ENCODE measurements around the gene ANKRD11. TPM values are rescaled to one million over a fixed set of nuclear protein-coding genes. Genes with fewer than 3 reads are reported as not detected.

Gene ANKRD11
- total RNA-seq, 2 donors from 2014 or later, result 118 to 159 TPM

DNA sequence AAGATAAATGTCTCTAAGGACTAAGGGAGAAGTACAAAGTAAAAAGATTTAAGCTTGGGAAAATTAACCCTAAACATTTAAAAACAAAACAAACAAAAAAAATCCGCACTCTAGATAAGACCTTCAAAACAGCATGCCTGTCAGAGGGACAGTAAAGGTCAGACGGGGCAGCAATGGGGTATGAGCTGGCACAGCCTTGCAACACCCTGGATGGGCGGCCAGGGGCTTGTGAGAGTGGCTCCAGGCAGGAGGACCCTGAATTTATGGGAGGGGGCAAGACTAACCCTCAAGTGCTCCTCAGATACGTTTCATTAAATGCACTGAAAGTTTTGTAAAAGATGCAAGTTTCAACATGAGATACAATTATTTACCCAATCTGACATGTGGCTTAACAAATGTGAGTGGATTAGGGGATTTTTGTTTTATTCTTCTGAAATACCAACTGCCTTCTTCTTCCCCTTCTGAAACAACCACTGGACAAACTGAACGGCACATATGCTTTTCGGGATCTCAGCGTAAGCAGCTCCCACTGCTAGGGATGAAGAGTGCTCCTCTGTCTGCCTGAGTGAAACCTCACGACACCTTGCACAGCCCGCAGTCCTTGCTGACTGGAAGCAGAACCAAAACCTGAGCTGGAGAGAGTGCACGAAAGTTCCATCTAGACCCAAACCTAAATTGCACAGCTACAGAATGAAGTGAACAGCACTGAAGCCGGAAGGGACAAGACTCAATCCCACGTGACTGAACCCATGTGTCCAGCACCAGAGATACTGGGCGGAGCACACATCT is 128.4 kb downstream of the ANKRD11 start:
- Mint-ChIP-seq H3K27ac (peak overlapping the region; percentile 82), H3K4me3 (peak overlapping the region; percentile 37), H3K27me3 (ENCODE audit: insufficient read depth) (no peaks in the 10 kb centered on the region), H3K4me1 (peaks cover 78% of the 10 kb centered on the region), H3K9me3 (no peaks in the 10 kb centered on the region), H3K36me3 (ENCODE audit: low read depth) (peaks cover 4% of the 10 kb centered on the region)
- WGBS, 2 experiments (ENCODE audit: insufficient coverage in 1 of 2, insufficient read length in 1 of 2), result 90 to 91% methylated on average over 8 to 13 of the region's 13 CpGs
- DNase-seq, result no peak
- Histone ChIP-seq H3K9ac (ENCODE audit: extremely low read depth, low read length, poor library complexity, severe bottlenecking) (peak overlapping the region; percentile 16), H3K27ac (ENCODE audit: low read depth, low read length) (no peak overlapping the region), H3K4me3 (ENCODE audit: low read length) (no peak overlapping the region), H3K4me1 (ENCODE audit: control insufficient read depth, insufficient read depth, low read length) (peaks cover 48% of the 10 kb centered on the region), H3K9me3 (ENCODE audit: control insufficient read depth, low read length) (no peaks in the 10 kb centered on the region), H3K36me3 (ENCODE audit: control insufficient read depth, insufficient read depth, low read length) (peaks cover 12% of the 10 kb centered on the region), H3K27me3 (ENCODE audit: control insufficient read depth, insufficient read depth, low read length, poor library complexity, severe bottlenecking) (no peaks in the 10 kb centered on the region)
- no peak for TF ChIP-seq CTCF (conservative IDR thresholded peaks at IDR 0.05)

DNA sequence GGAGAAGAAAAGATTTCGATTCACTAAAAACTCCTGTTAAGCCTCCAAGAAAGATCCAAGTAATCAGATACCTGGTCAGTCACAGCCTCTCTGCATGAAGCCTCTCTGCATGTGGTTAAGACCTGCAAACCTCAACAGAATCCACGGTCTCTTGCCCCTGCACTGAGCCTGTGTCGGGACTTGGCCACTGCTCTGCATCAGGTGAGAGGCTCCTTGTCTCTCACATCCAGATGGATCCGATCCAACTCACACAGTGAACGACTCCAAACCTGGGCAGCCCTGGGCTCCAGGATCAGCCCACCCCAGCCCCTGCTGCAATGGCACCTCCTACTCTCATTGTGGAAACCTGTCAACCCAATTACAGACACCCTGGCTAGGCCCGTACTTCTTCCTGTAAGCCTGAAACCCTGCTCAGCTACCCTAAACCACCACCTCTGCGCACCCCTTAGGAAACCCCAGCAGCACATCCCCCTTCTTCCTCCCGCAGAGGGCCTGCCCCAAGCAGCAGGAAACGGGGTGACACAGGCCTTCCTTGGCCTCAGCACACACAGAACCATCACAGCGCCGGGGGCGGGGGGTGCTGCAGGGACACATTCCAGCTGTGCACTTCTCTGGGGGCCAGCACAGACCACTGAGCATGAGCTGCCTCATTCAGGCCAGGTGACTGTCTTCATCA is 129.5 kb downstream of the ANKRD11 start:
- Mint-ChIP-seq H3K36me3 (ENCODE audit: low read depth) (peaks cover 2% of the 10 kb centered on the region), H3K4me3 (peak overlapping the region; percentile 37), H3K27me3 (ENCODE audit: insufficient read depth) (no peaks in the 10 kb centered on the region), H3K4me1 (peaks cover 78% of the 10 kb centered on the region), H3K9me3 (no peaks in the 10 kb centered on the region), H3K27ac (peak overlapping the region; percentile 82)
- Histone ChIP-seq H3K4me3 (ENCODE audit: low read length) (peak overlapping the region; percentile 65), H3K36me3 (ENCODE audit: control insufficient read depth, insufficient read depth, low read length) (peaks cover 7% of the 10 kb centered on the region), H3K9me3 (ENCODE audit: control insufficient read depth, low read length) (no peaks in the 10 kb centered on the region), H3K27me3 (ENCODE audit: control insufficient read depth, insufficient read depth, low read length, poor library complexity, severe bottlenecking) (no peaks in the 10 kb centered on the region), H3K4me1 (ENCODE audit: control insufficient read depth, insufficient read depth, low read length) (peaks cover 48% of the 10 kb centered on the region), H3K27ac (ENCODE audit: low read depth, low read length) (no peak overlapping the region), H3K9ac (ENCODE audit: extremely low read depth, low read length, poor library complexity, severe bottlenecking) (peak overlapping the region; percentile 16)
- peak; percentile 90 for DNase-seq
- TF ChIP-seq CTCF (conservative IDR thresholded peaks at IDR 0.05), result no peak
- WGBS, 2 experiments (ENCODE audit: insufficient coverage in 1 of 2, insufficient read length in 1 of 2), result 57 to 73% methylated on average over 8 to 12 of the region's 12 CpGs

DNA sequence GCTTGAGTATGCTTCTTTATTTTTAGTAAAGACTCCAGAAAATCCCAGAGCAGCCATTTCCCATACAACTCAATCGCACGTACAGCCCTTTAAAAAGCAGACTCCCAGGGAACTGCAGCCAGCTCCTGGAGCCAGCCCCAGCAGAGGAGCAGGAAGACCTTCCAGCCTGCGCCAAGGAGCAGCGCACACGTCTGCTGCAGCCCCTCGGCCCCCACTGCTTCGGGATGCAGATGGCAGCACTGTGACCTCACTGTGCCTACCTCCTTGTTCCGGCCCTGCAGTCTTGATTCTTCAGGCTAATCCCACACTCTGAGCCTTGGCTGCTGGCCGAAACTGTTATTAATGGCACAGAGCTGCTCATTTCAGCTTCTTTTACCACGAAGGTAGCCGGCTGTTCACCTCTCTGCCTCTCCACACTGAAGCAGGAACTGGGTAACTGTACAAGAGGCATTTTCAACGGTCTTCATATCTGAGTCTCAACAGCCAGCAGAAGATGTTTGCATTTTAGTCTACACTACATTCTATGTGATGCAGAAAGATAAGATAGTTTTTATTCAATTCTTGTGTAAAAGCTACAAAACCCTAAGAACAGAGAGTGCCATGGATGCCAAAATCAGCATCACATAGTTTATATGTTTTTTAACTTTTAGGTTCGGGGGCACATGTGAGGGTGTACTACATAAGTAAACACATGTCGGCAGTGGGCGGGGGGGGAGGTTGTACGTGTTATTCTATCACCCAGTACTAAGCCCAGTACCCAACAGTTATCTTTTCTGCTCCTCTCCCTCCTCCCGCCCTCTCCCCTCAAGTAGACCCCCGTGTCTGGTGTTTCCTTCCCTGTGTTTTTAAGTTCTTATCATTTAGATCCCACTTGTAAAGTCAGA is 130.9 kb downstream of the ANKRD11 start:
- H3K9me3 ChIP-seq (ENCODE audit: control insufficient read depth, low read length), result no peaks in the 10 kb centered on the region

More for the DNA sequence above, 130.9 kb downstream of the ANKRD11 start:
- Histone ChIP-seq H3K9ac (ENCODE audit: extremely low read depth, low read length, poor library complexity, severe bottlenecking) (no peak overlapping the region), H3K4me1 (ENCODE audit: control insufficient read depth, insufficient read depth, low read length) (peaks cover 41% of the 10 kb centered on the region), H3K4me3 (ENCODE audit: low read length) (no peak overlapping the region), H3K27me3 (ENCODE audit: control insufficient read depth, insufficient read depth, low read length, poor library complexity, severe bottlenecking) (no peaks in the 10 kb centered on the region), H3K27ac (ENCODE audit: low read depth, low read length) (peak overlapping the region; percentile 4), H3K36me3 (ENCODE audit: control insufficient read depth, insufficient read depth, low read length) (peaks cover 5% of the 10 kb centered on the region)
- no peaks in the 10 kb centered on the region for H3K9me3 Mint-ChIP-seq
- H3K4me3 Mint-ChIP-seq, result no peak overlapping the region
- TF ChIP-seq CTCF (conservative IDR thresholded peaks at IDR 0.05), result no peak
- no peaks in the 10 kb centered on the region for H3K27me3 Mint-ChIP-seq (ENCODE audit: insufficient read depth)
- H3K36me3 Mint-ChIP-seq (ENCODE audit: low read depth), result peaks cover 6% of the 10 kb centered on the region
- peaks cover 69% of the 10 kb centered on the region for H3K4me1 Mint-ChIP-seq
- peak overlapping the region; percentile 56 for H3K27ac Mint-ChIP-seq
- no peak for DNase-seq
- 91 to 95% methylated on average over 17 to 18 of the region's 18 CpGs for WGBS, 2 experiments (ENCODE audit: insufficient coverage in 1 of 2, insufficient read length in 1 of 2)

Measured in endodermal cell (in vitro differentiated cells).